Vagina (tissue), 2 donors: ENCODE measurements around the gene KIF18A. TPM values are rescaled to one million over a fixed set of nuclear protein-coding genes. Genes with fewer than 3 reads are reported as not detected.

Source experiments
- DNase-seq, 2 donors: peaks; one replicate each; pipeline ENCODE4 v3.0.0-alpha.2; 2017; ENCODE audit errors: extremely low spot score in 2 of 2
- H3K27ac ChIP-seq: fragments of 200-600 bp; sonication (generic); one replicate; pipeline ENCODE4 v1.5.1; 2019
- H3K27me3 ChIP-seq: fragments of 200-600 bp; sonication (generic); one replicate; pipeline ENCODE4 v1.5.1; 2019
- H3K36me3 ChIP-seq, 2 donors: fragments of 200-600 bp; sonication (generic); one replicate each; pipeline ENCODE4 v1.5.1; 2017 to 2019
- H3K4me1 ChIP-seq: fragments of 200-600 bp; sonication (generic); one replicate; pipeline ENCODE4 v1.5.1; 2019
- H3K4me3 ChIP-seq, 2 donors: fragments of 200-600 bp; sonication (generic); 1 replicate in 1 of 2; 2 replicates in 1 of 2; pipeline ENCODE4 v1.5.1; 2016 to 2019
- H3K9me3 ChIP-seq: fragments of 200-600 bp; sonication (generic); one replicate; pipeline ENCODE4 v1.5.1; 2019
- POLR2A ChIP-seq, 2 donors: fragments of 450-650 bp; IDR thresholded peaks; one replicate each; pipeline ENCODE4 v1.6.1; 2017; ENCODE audit warnings: antibody characterized with exemption in 2 of 2, mild to moderate bottlenecking in 2 of 2, moderate library complexity in 2 of 2
- POLR2AphosphoS5 ChIP-seq, 2 donors: sonication (generic); formaldehyde crosslinking; IDR thresholded peaks; one replicate each; pipeline ENCODE4 v1.9.0; 2017; ENCODE audit warnings: antibody characterized with exemption in 2 of 2, mild to moderate bottlenecking in 2 of 2, low read depth in 1 of 2; ENCODE audit not compliant: insufficient read depth in 1 of 2
- intact Hi-C: fragments of 100-400 bp; cut with DNase I; formaldehyde crosslinking; loops from one replicate; pipeline ENCODE4 v1.15.1; 2023
- total RNA-seq: library from RNA; depleted of rRNA; stranded (reverse); fragments of >200 nt; gene quantifications from one replicate; pipeline ENCODE4 v1.2.3, GENCODE V29; 2016
- TF ChIP-seq, protein P1 (sequence below), 3 experiments: fragments of 450-650 bp in 2 of 3; fragments of 200-600 bp in 1 of 3; sonication (generic) in 1 of 3; IDR thresholded peaks; one replicate each; pipeline ENCODE4 v1.5.1; 2017 to 2019; ENCODE audit warnings: antibody characterized with exemption in 3 of 3, mild to moderate bottlenecking in 2 of 3, moderate library complexity in 2 of 3

Gene KIF18A
- total RNA-seq, 1 donor from 2014 or later, result 2.5 TPM

DNA sequence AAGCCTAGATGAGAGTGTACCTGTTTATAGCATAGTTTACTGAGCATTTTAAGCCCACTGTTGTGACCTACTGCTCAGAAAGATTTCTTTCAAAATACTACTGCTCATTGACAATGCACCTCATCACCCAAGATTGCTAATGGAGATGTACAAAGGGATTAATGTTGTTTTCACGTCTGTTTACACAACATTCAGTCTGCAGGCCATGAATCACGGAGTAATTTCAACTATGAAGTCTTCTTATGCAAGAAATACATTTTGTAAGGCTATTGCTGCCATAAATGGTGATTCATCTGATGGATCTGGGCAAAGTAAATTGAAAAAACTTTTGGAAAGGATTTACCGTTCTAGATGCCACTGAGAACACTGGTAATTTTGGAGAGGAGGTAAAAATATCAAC, 112.9 kb downstream of the KIF18A start:
- H3K9me3 ChIP-seq, result no peaks in the 10 kb centered on the region
- no peak overlapping the region for H3K27ac ChIP-seq
- no peaks in the 10 kb centered on the region for H3K36me3 ChIP-seq
- no peaks in the 10 kb centered on the region for H3K4me1 ChIP-seq
- intact Hi-C loops, result no loop called here
- DNase-seq, result no peak
- H3K27me3 ChIP-seq, result no peaks in the 10 kb centered on the region
- TF ChIP-seq, protein P1, sequence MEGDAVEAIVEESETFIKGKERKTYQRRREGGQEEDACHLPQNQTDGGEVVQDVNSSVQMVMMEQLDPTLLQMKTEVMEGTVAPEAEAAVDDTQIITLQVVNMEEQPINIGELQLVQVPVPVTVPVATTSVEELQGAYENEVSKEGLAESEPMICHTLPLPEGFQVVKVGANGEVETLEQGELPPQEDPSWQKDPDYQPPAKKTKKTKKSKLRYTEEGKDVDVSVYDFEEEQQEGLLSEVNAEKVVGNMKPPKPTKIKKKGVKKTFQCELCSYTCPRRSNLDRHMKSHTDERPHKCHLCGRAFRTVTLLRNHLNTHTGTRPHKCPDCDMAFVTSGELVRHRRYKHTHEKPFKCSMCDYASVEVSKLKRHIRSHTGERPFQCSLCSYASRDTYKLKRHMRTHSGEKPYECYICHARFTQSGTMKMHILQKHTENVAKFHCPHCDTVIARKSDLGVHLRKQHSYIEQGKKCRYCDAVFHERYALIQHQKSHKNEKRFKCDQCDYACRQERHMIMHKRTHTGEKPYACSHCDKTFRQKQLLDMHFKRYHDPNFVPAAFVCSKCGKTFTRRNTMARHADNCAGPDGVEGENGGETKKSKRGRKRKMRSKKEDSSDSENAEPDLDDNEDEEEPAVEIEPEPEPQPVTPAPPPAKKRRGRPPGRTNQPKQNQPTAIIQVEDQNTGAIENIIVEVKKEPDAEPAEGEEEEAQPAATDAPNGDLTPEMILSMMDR (IDR thresholded peaks at IDR 0.05), result no peak
- no peak for TF ChIP-seq POLR2A (IDR thresholded peaks at IDR 0.05)
- no peak for TF ChIP-seq POLR2AphosphoS5 (IDR thresholded peaks at IDR 0.05; ENCODE audit: insufficient read depth in 1 of 2, low read depth in 1 of 2)
- no peak overlapping the region for H3K4me3 ChIP-seq

DNA sequence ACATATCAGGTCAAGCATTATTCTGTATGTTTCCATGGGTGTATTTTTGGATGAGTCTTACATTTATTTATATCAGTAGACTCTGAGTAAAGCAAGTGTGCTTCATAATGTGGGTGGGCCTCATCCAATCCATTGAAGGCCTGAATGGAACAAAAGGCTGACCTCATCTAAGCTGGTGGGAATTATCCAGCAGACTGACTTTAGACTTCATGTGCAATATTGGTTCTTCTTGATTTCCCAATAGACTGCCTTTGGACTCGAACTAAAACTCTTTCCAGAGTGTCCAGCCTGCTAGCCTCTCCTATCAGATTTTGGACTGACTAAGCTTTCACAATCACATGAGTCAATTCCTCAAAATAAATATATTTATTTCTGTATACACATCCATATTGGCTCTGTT, 116.2 kb downstream of the KIF18A start:
- H3K27ac ChIP-seq, result no peak overlapping the region
- intact Hi-C loops, result no loop called here
- H3K4me1 ChIP-seq, result no peaks in the 10 kb centered on the region
- DNase-seq, result no peak
- H3K36me3 ChIP-seq, result no peaks in the 10 kb centered on the region
- H3K4me3 ChIP-seq, result no peak overlapping the region
- no peaks in the 10 kb centered on the region for H3K9me3 ChIP-seq
- TF ChIP-seq POLR2A (IDR thresholded peaks at IDR 0.05) (no peak), POLR2AphosphoS5 (IDR thresholded peaks at IDR 0.05; ENCODE audit: insufficient read depth in 1 of 2, low read depth in 1 of 2) (no peak)
- TF ChIP-seq, protein P1 (IDR thresholded peaks at IDR 0.05), result no peak
- H3K27me3 ChIP-seq, result no peaks in the 10 kb centered on the region

DNA sequence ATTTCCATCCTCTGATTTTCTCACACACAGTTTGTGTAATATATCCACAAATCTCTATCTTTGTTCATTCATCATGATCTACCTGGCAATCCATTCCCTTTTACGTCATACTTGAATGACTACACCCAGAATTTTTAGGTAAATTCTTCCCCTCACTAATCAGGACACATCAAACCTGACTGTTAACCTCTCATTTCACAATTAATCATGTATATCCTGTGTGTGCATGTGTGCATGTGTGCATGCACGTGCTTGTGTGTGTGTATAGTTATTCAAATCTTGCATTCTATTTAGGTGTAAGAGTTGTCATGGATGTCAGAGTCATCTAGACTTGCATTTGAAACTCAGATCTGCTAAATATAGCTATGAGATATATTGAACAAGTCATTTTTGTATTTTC, 130.4 kb downstream of the KIF18A start:
- Histone ChIP-seq H3K9me3 (no peaks in the 10 kb centered on the region), H3K36me3 (no peaks in the 10 kb centered on the region), H3K27ac (no peak overlapping the region), H3K4me3 (no peak overlapping the region), H3K27me3 (no peaks in the 10 kb centered on the region), H3K4me1 (no peaks in the 10 kb centered on the region)
- intact Hi-C loops, result no loop called here
- no peak for DNase-seq
- no peak for TF ChIP-seq POLR2AphosphoS5 (IDR thresholded peaks at IDR 0.05; ENCODE audit: insufficient read depth in 1 of 2, low read depth in 1 of 2)
- TF ChIP-seq POLR2A (IDR thresholded peaks at IDR 0.05), result no peak
- TF ChIP-seq, protein P1 (IDR thresholded peaks at IDR 0.05), result no peak

DNA sequence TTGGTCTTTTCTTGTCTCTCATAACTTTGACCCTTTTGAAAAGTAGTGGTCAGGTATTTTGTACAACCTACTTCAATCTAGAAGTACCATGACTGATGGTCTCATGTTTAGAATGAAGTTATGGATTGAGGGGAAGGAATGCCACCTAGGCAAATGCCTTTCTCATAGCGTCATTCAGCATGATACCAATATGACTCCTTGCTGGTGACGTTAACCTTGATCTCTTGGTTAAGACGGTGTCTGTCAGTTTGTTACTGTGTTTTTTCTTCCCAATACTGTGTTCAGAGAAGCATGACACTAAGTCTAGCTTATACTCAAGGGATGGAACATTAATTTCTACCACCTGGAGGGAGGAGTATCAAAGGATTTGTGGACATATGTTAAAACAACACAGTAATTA, 130.9 kb downstream of the KIF18A start:
- DNase-seq, result no peak
- TF ChIP-seq POLR2A (IDR thresholded peaks at IDR 0.05) (no peak), POLR2AphosphoS5 (IDR thresholded peaks at IDR 0.05; ENCODE audit: insufficient read depth in 1 of 2, low read depth in 1 of 2) (no peak)
- TF ChIP-seq, protein P1 (IDR thresholded peaks at IDR 0.05), result no peak
- H3K9me3 ChIP-seq, result no peaks in the 10 kb centered on the region
- H3K36me3 ChIP-seq, result no peaks in the 10 kb centered on the region
- H3K27ac ChIP-seq, result no peak overlapping the region
- H3K27me3 ChIP-seq, result no peaks in the 10 kb centered on the region
- H3K4me3 ChIP-seq, result no peak overlapping the region
- intact Hi-C loops, result no loop called here
- H3K4me1 ChIP-seq, result no peaks in the 10 kb centered on the region

DNA sequence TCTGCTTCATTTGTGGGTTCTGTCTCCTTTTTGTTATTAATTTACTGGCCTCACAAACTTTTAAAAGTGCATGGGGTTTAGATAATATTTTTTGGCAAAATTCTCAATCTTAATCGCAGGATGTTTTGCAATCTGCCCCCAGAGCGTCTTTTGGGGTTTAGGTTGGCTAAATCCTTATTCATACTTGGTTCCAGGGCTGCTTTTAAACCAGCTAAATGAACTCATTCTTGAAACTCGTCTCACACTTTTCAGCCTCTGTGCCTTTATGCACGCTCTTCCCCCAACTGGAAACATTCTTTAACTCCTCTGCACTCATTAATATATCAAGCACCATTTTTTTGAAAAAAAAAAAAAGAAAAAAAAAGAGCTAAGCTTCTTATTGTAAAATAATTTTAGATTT, 131.7 kb downstream of the KIF18A start:
- no peak for TF ChIP-seq POLR2AphosphoS5 (IDR thresholded peaks at IDR 0.05; ENCODE audit: insufficient read depth in 1 of 2, low read depth in 1 of 2)
- no peak for TF ChIP-seq POLR2A (IDR thresholded peaks at IDR 0.05)
- TF ChIP-seq, protein P1 (IDR thresholded peaks at IDR 0.05), result no peak
- no peaks in the 10 kb centered on the region for H3K36me3 ChIP-seq
- H3K9me3 ChIP-seq, result no peaks in the 10 kb centered on the region
- intact Hi-C loops, result no loop called here
- DNase-seq, result no peak
- no peaks in the 10 kb centered on the region for H3K27me3 ChIP-seq
- no peak overlapping the region for H3K4me3 ChIP-seq
- no peak overlapping the region for H3K27ac ChIP-seq
- H3K4me1 ChIP-seq, result no peaks in the 10 kb centered on the region
